Spleen (tissue), 11 donors: Measurements from ENCODE around the gene CHCHD3. TPM values are rescaled to one million over a fixed set of nuclear protein-coding genes. Genes with fewer than 3 reads are reported as not detected.

Experiments
- DNase-seq: peaks from one replicate; pipeline ENCODE4 v3.0.0-alpha.2; 2020
- H3K27ac ChIP-seq, 8 donors: fragments of 200-600 bp; sonication (generic) in 7 of 8; 1 replicate in 4 of 8; 2 replicates in 4 of 8; pipeline versions ENCODE4 v1.5.0 to v1.8.0; 2016 to 2021; ENCODE audit warnings: inconsistent platforms in 4 of 8, mild to moderate bottlenecking in 4 of 8, moderate library complexity in 1 of 8
- H3K27me3 ChIP-seq, 7 donors: fragments of 200-600 bp; sonication (generic) in 6 of 7; replicated peaks in 1 of 7; 1 replicate in 4 of 7; 2 replicates in 3 of 7; pipeline versions ENCODE4 v1.5.0 to v1.8.0; 2016 to 2021; ENCODE audit warnings: inconsistent platforms in 3 of 7, mild to moderate bottlenecking in 1 of 7
- H3K36me3 ChIP-seq, 6 donors: fragments of 200-600 bp; sonication (generic) in 5 of 6; 1 replicate in 4 of 6; 2 replicates in 2 of 6; pipeline versions ENCODE4 v1.5.0 to v1.8.0; 2016 to 2021; ENCODE audit warnings: inconsistent platforms in 2 of 6
- H3K4me1 ChIP-seq, 6 donors: fragments of 200-600 bp; sonication (generic) in 5 of 6; 1 replicate in 3 of 6; 2 replicates in 3 of 6; pipeline versions ENCODE4 v1.5.0 to v1.8.0; 2016 to 2021; ENCODE audit warnings: inconsistent platforms in 3 of 6
- H3K4me3 ChIP-seq, 8 donors: fragments of 200-600 bp; sonication (generic) in 7 of 8; 1 replicate in 4 of 8; 2 replicates in 4 of 8; pipeline versions ENCODE4 v1.5.0 to v1.8.0; 2016 to 2021; ENCODE audit warnings: inconsistent platforms in 4 of 8, mild to moderate bottlenecking in 4 of 8, moderate library complexity in 2 of 8
- H3K9me3 ChIP-seq, 8 donors: fragments of 200-600 bp; sonication (generic) in 7 of 8; 1 replicate in 4 of 8; 2 replicates in 4 of 8; pipeline versions ENCODE4 v1.5.0 to v1.8.0; 2016 to 2021; ENCODE audit warnings: inconsistent platforms in 4 of 8
- CTCF ChIP-seq, 11 experiments: fragments of 200-600 bp in 7 of 11; fragments of 450-650 bp in 4 of 11; sonication (generic) in 4 of 11; IDR thresholded peaks in 8 of 11; conservative IDR thresholded peaks in 3 of 11; 1 replicate in 7 of 11; 2 replicates in 4 of 11; pipeline versions ENCODE4 v1.4.0 to v1.8.0; 2016 to 2021; ENCODE audit warnings: antibody characterized with exemption in 11 of 11, inconsistent platforms in 4 of 11, mild to moderate bottlenecking in 1 of 11
- POLR2A ChIP-seq, 3 donors: fragments of 450-650 bp; IDR thresholded peaks; one replicate each; pipeline ENCODE4 v1.5.1; 2017; ENCODE audit warnings: antibody characterized with exemption in 3 of 3, mild to moderate bottlenecking in 1 of 3
- POLR2AphosphoS5 ChIP-seq, 3 donors: sonication (generic); formaldehyde crosslinking; IDR thresholded peaks; one replicate each; pipeline ENCODE4 v1.5.1; 2017; ENCODE audit warnings: antibody characterized with exemption in 3 of 3
- WGBS, 5 donors: extraction: QIAGEN DNeasy Blood & Tissue Kit in 3 of 5; methylation state at CpG; one replicate each; pipeline versions ENCODE4 v1.1.5 to v1.1.7; 2013 to 2018; 5-methylcytosine and 5-hydroxymethylcytosine counted together
- intact Hi-C: fragments of 100-400 bp; cut with DNase I; formaldehyde crosslinking; loops from one replicate; pipeline ENCODE4 v1.15.0; 2023; ENCODE audit warnings: low total_unique reads
- polyA plus RNA-seq, 3 donors: library from polyadenylated mRNA; stranded (reverse); fragments of 200-250 nt; gene quantifications; one replicate each; pipeline ENCODE4 v1.2.1, GENCODE V29; 2013
- total RNA-seq, 7 donors: library from RNA; depleted of rRNA in 3 of 7; stranded (reverse); fragments of >200 nt in 3 of 7; fragmentation: NEBNext Ultra II Directional in 4 of 7; extraction: Animal tissue kit (Norgen Biotek cat#: 25700) in 4 of 7; gene quantifications; one replicate each; pipeline versions ENCODE4 v1.1.0 to v1.2.1, GENCODE V29; 2016 to 2021
- donor health status: healthy with polysubstance abuse.
- donor health status: DM: no; HTN: no; CAD: no; lungs with moderate emphysema.
- donor health status: DM: no; HTN: no; CAD: no.
- donor health status: Bipolar disorder and iron deficiency.
- donor health status: healthy.
- donor health status: DM: no; HTN: no; CAD: no.
- donor health status: DM: yes; HTN: yes; CAD: no.

CHCHD3 gene
- total and polyA plus RNA-seq, 10 donors = 18.6 to 60.3 (median 38.8) TPM

GRCh38 chr7:132941428-132941827 lies 140.5 kb downstream of the CHCHD3 start:
- Histone ChIP-seq H3K4me3 (no peak overlapping the region), H3K27ac (no peak overlapping the region), H3K27me3 (no peaks in the 10 kb centered on the region), H3K9me3 (no peaks in the 10 kb centered on the region), H3K4me1 (no peaks in the 10 kb centered on the region), H3K36me3 (peaks cover 0 to 11% (median 0%) of the 10 kb centered on the region in 6 donors)
- 60 to 80% (median 66%) methylated on average over 4 of the region's 4 CpGs for WGBS, 5 donors
- no peak for TF ChIP-seq CTCF (IDR thresholded peaks at IDR 0.05 in 8 of 11, conservative IDR thresholded peaks at IDR 0.05 in 3 of 11)
- TF ChIP-seq POLR2AphosphoS5 (IDR thresholded peaks at IDR 0.05) = no peak
- DNase-seq = no peak
- intact Hi-C loops = no loop called here

GRCh38 chr7:132940084-132940483 lies 141.8 kb downstream of the CHCHD3 start:
- Histone ChIP-seq H3K9me3 (peaks cover 0 to 10% (median 7%) of the 10 kb centered on the region in 8 donors), H3K4me3 (no peak overlapping the region), H3K36me3 (peaks cover 0 to 21% (median 0%) of the 10 kb centered on the region in 6 donors), H3K27ac (no peak overlapping the region), H3K27me3 (no peaks in the 10 kb centered on the region), H3K4me1 (no peaks in the 10 kb centered on the region)
- DNase-seq = no peak
- intact Hi-C loops = no loop called here
- no peak for TF ChIP-seq POLR2A (IDR thresholded peaks at IDR 0.05)
- TF ChIP-seq POLR2AphosphoS5 (IDR thresholded peaks at IDR 0.05) = no peak
- TF ChIP-seq CTCF (IDR thresholded peaks at IDR 0.05 in 8 of 11, conservative IDR thresholded peaks at IDR 0.05 in 3 of 11) = no peak

- no peak for DNase-seq
- WGBS, 5 donors = 88 to 95% (median 91%) methylated on average over 4 of the region's 4 CpGs
- H3K9me3 ChIP-seq = peaks cover 0 to 10% (median 7%) of the 10 kb centered on the region in 8 donors
- H3K27me3 ChIP-seq = no peaks in the 10 kb centered on the region
- no peaks in the 10 kb centered on the region for H3K4me1 ChIP-seq
- intact Hi-C loops = no loop called here
- H3K27ac ChIP-seq = no peak overlapping the region
- TF ChIP-seq POLR2AphosphoS5 (IDR thresholded peaks at IDR 0.05) = no peak
- no peak for TF ChIP-seq CTCF (IDR thresholded peaks at IDR 0.05 in 8 of 11, conservative IDR thresholded peaks at IDR 0.05 in 3 of 11)
- TF ChIP-seq POLR2A (IDR thresholded peaks at IDR 0.05) = no peak
- H3K4me3 ChIP-seq = no peak overlapping the region
- H3K36me3 ChIP-seq = peaks cover 0 to 21% (median 0%) of the 10 kb centered on the region in 6 donors
Observed at GRCh38 chr7:132939495-132939894, 142.4 kb downstream of the CHCHD3 start.

GRCh38 chr7:132937286-132937685 lies 144.6 kb downstream of the CHCHD3 start:
- Histone ChIP-seq H3K4me3 (no peak overlapping the region), H3K36me3 (peaks cover 0 to 21% (median 0%) of the 10 kb centered on the region in 6 donors), H3K9me3 (peaks cover 0 to 10% (median 7%) of the 10 kb centered on the region in 8 donors), H3K27me3 (no peaks in the 10 kb centered on the region), H3K4me1 (no peaks in the 10 kb centered on the region), H3K27ac (no peak overlapping the region)
- intact Hi-C loops = no loop called here
- TF ChIP-seq POLR2AphosphoS5 (IDR thresholded peaks at IDR 0.05) (no peak), POLR2A (IDR thresholded peaks at IDR 0.05) (no peak), CTCF (IDR thresholded peaks at IDR 0.05 in 8 of 11, conservative IDR thresholded peaks at IDR 0.05 in 3 of 11) (no peak)
- no peak for DNase-seq
